B cell (primary cell): ENCODE results near the gene TDRD6. TPM values are rescaled to one million over a fixed set of nuclear protein-coding genes. Genes with fewer than 3 reads are reported as not detected.

Experiments
- ATAC-seq: fragments of 200-7000 bp; cut with Tn5 transposase; one replicate; pipeline ENCODE4 v1.10.0; 2021; ENCODE audit warnings: low read depth, mild to moderate bottlenecking, moderate number of reproducible peaks, moderate library complexity
- CTCF ChIA-PET: fragments of 350-600 bp; sonication (Branson Sonifier 250); formaldehyde crosslinking; loops from one replicate; lab custom pipeline; 2021; ENCODE audit warnings: antibody characterized with exemption, inconsistent platforms; lab: Charles Lee
- POLR2A ChIA-PET: fragments of 350-600 bp; sonication (Branson Sonifier 250); formaldehyde crosslinking; loops from one replicate; lab custom pipeline; 2021; ENCODE audit warnings: antibody characterized with exemption; lab: Charles Lee
- DNase-seq: peaks from one replicate; pipeline ENCODE4 v3.0.0; 2013
- H2AFZ ChIP-seq: 2 replicates; pipeline ENCODE4 v1.6.1; 2012; ENCODE audit warnings: mild to moderate bottlenecking, low read depth, low read length; ENCODE audit not compliant: insufficient read depth, poor library complexity, severe bottlenecking
- H3K27ac ChIP-seq, 2 donors: 1 replicate in 1 of 2; 2 replicates in 1 of 2; pipeline ENCODE4 v1.5.1; 2012 to 2013; ENCODE audit warnings: low read length in 2 of 2, mild to moderate bottlenecking in 2 of 2, moderate library complexity in 1 of 2
- H3K27me3 ChIP-seq, 4 experiments: fragments of 200-600 bp in 1 of 4; sonication (generic) in 1 of 4; replicated peaks in 1 of 4; 1 replicate in 2 of 4; 2 replicates in 2 of 4; pipeline versions ENCODE4 v1.6.1 to v1.7.0; 2013 to 2016; ENCODE audit warnings: low read length in 3 of 4, mild to moderate bottlenecking in 2 of 4, mixed read lengths in 1 of 4, moderate library complexity in 1 of 4; ENCODE audit not compliant: insufficient read depth in 4 of 4, control insufficient read depth in 3 of 4; ENCODE audit errors: control extremely low read depth in 1 of 4
- H3K36me3 ChIP-seq, 2 experiments: replicated peaks in 1 of 2; 1 replicate in 1 of 2; 2 replicates in 1 of 2; pipeline versions ENCODE4 v1.6.1 to v1.7.1; 2013; ENCODE audit warnings: low read length in 1 of 2; ENCODE audit not compliant: insufficient read depth in 2 of 2, control insufficient read depth in 1 of 2; ENCODE audit errors: control extremely low read depth in 1 of 2, extremely low read depth in 1 of 2
- H3K4me1 ChIP-seq, 2 donors: fragments of 200-600 bp in 1 of 2; sonication (generic) in 1 of 2; 1 replicate in 1 of 2; 2 replicates in 1 of 2; pipeline versions ENCODE4 v1.5.1 to v1.6.1; 2013 to 2017; ENCODE audit warnings: low read length in 2 of 2; ENCODE audit not compliant: control insufficient read depth in 2 of 2, insufficient read depth in 2 of 2
- H3K4me2 ChIP-seq: replicated peaks from 2 replicates; pipeline ENCODE3; 2012; ENCODE audit warnings: mild to moderate bottlenecking, low read depth, low read length; ENCODE audit not compliant: poor library complexity, severe bottlenecking
- H3K4me3 ChIP-seq, 5 experiments: fragments of 200-600 bp in 1 of 5; sonication (generic) in 1 of 5; 1 replicate in 3 of 5; 2 replicates in 2 of 5; pipeline versions ENCODE4 v1.5.1 to v1.7.0; 2011 to 2016; ENCODE audit warnings: low read length in 4 of 5, mild to moderate bottlenecking in 4 of 5, low read depth in 2 of 5, control low read depth in 1 of 5, moderate library complexity in 1 of 5; ENCODE audit not compliant: insufficient read depth in 1 of 5; ENCODE audit errors: control extremely low read depth in 1 of 5, extremely low read depth in 1 of 5
- H3K79me2 ChIP-seq: fragments of 200-600 bp; sonication (generic); one replicate; pipeline ENCODE4 v1.6.0; 2016; ENCODE audit warnings: low read length; ENCODE audit not compliant: control insufficient read depth, insufficient read depth
- H3K9ac ChIP-seq: fragments of 200-600 bp; sonication (generic); 2 replicates; pipeline ENCODE4 v1.6.1; 2017; ENCODE audit warnings: mild to moderate bottlenecking, low read length, moderate library complexity
- H3K9me3 ChIP-seq, 3 donors: one replicate each; pipeline versions ENCODE4 v1.6.1 to v1.7.1; 2013; ENCODE audit warnings: low read length in 2 of 3; ENCODE audit not compliant: control insufficient read depth in 2 of 3, insufficient read depth in 1 of 3; ENCODE audit errors: control extremely low read depth in 1 of 3
- H4K20me1 ChIP-seq: 2 replicates; pipeline ENCODE4 v1.6.0; 2012; ENCODE audit warnings: mild to moderate bottlenecking, low read length; ENCODE audit not compliant: insufficient read depth, control insufficient read depth, poor library complexity, severe bottlenecking
- H3K27ac Mint-ChIP-seq: one replicate; pipeline ENCODE4 v1.8.0; 2021; ENCODE audit warnings: mixed read lengths
- H3K27me3 Mint-ChIP-seq: one replicate; pipeline ENCODE4 v1.8.0; 2021; ENCODE audit warnings: mixed read lengths
- H3K4me1 Mint-ChIP-seq: one replicate; pipeline ENCODE4 v1.8.0; 2021; ENCODE audit warnings: mixed read lengths
- H3K4me3 Mint-ChIP-seq: one replicate; pipeline ENCODE4 v1.8.0; 2021; ENCODE audit warnings: mixed read lengths
- H3K9me3 Mint-ChIP-seq: one replicate; pipeline ENCODE4 v1.8.0; 2022; ENCODE audit warnings: mixed read lengths; ENCODE audit not compliant: insufficient read depth
- CTCF ChIP-seq: fragments of 200-600 bp; IDR thresholded peaks from one replicate; pipeline ENCODE4 v1.8.0; 2022; ENCODE audit warnings: antibody characterized with exemption, mild to moderate bottlenecking
- EZH2 ChIP-seq: IDR thresholded peaks from 2 replicates; pipeline ENCODE4 v1.6.1; 2012; ENCODE audit warnings: borderline replicate concordance, low read depth, mild to moderate bottlenecking, moderate library complexity, low read length; ENCODE audit not compliant: insufficient read depth, poor library complexity, severe bottlenecking
- WGBS: methylation state at CpG from one replicate; pipeline ENCODE4 v1.1.5; 2013; ENCODE audit warnings: missing lambda C conversion rate; ENCODE audit not compliant: insufficient coverage; 5-methylcytosine and 5-hydroxymethylcytosine counted together
- intact Hi-C: fragments of 100-400 bp; cut with micrococcal nuclease; formaldehyde crosslinking; loops from one replicate; pipeline ENCODE4 v1.10.0; 2022
- polyA plus RNA-seq: library from polyadenylated mRNA; depleted of rRNA; stranded (reverse); fragments of >200 nt; gene quantifications from 2 replicates; pipeline ENCODE4 v1.2.3, GENCODE V29; 2012
- total RNA-seq, 2 donors: library from RNA; stranded (reverse); fragments of 120-200 nt in 1 of 2; gene quantifications; 1 replicate in 1 of 2; 2 replicates in 1 of 2; pipeline versions ENCODE4 v1.2.3 to v1.2.4, GENCODE V29; 2013 to 2022

The TDRD6 gene
- total and polyA plus RNA-seq, 2 donors (not counting 1 experiment from before 2014, with no cell fraction given), result 0.01 TPM; not detected in 1

- H3K9me3 Mint-ChIP-seq, result no peaks in the 10 kb centered on the region
- no peak for TF ChIP-seq EZH2
- no peak for TF ChIP-seq CTCF
- ATAC-seq, result no peak
- intact Hi-C loops, result no loop called here
- H3K9me3 ChIP-seq, result peaks cover 0 to 17% (median 0%) of the 10 kb centered on the region in 3 donors
- H3K36me3 ChIP-seq, result no peaks in the 10 kb centered on the region
- WGBS, result 98% methylated on average over 13 of the region's 13 CpGs
- no peak for DNase-seq
- H4K20me1 ChIP-seq, result no peaks in the 10 kb centered on the region
- H3K4me2 ChIP-seq, result no peak overlapping the region
- no peak overlapping the region for H3K27ac ChIP-seq
- no peak overlapping the region for H3K27ac Mint-ChIP-seq
- H3K9ac ChIP-seq, result no peak overlapping the region
- no peaks in the 10 kb centered on the region for H3K79me2 ChIP-seq
- no peak overlapping the region for H3K4me3 ChIP-seq
- H3K27me3 Mint-ChIP-seq, result peaks cover 4% of the 10 kb centered on the region
- CTCF ChIA-PET, result no interaction called here
- no peak overlapping the region for H3K4me3 Mint-ChIP-seq
- H3K4me1 Mint-ChIP-seq, result no peaks in the 10 kb centered on the region
- H2AFZ ChIP-seq, result no peak overlapping the region
- no peaks in the 10 kb centered on the region for H3K27me3 ChIP-seq
- no peaks in the 10 kb centered on the region for H3K4me1 ChIP-seq
- POLR2A ChIA-PET, result no interaction called here
Measured at GRCh38 chr6:46688966-46689335, 1.3 kb downstream of the TDRD6 start.

GRCh38 chr6:46689657-46690056 is 2.0 kb downstream of the TDRD6 start:
- CTCF ChIA-PET, result no interaction called here
- H3K27me3 Mint-ChIP-seq, result peaks cover 4% of the 10 kb centered on the region

More at GRCh38 chr6:46689657-46690056, 2.0 kb downstream of the TDRD6 start:
- Mint-ChIP-seq H3K4me1 (no peaks in the 10 kb centered on the region), H3K9me3 (no peaks in the 10 kb centered on the region), H3K4me3 (no peak overlapping the region), H3K27ac (no peak overlapping the region)
- Histone ChIP-seq H4K20me1 (no peaks in the 10 kb centered on the region), H3K9me3 (peaks cover 0 to 17% (median 0%) of the 10 kb centered on the region in 3 donors), H3K36me3 (no peaks in the 10 kb centered on the region), H3K4me1 (no peaks in the 10 kb centered on the region), H3K79me2 (no peaks in the 10 kb centered on the region), H3K27me3 (no peaks in the 10 kb centered on the region), H3K4me3 (no peak overlapping the region), H3K4me2 (no peak overlapping the region), H3K9ac (no peak overlapping the region), H2AFZ (no peak overlapping the region), H3K27ac (no peak overlapping the region)
- POLR2A ChIA-PET, result no interaction called here
- 100% methylated on average over 3 of the region's 3 CpGs for whole genome bisulfite sequencing
- TF ChIP-seq CTCF, result no peak
- TF ChIP-seq EZH2, result no peak
- intact Hi-C loops, result no loop called here
- no peak for ATAC-seq
- DNase-seq, result no peak
